Measurements from ENCODE around the gene LRRC51.

DNA sequence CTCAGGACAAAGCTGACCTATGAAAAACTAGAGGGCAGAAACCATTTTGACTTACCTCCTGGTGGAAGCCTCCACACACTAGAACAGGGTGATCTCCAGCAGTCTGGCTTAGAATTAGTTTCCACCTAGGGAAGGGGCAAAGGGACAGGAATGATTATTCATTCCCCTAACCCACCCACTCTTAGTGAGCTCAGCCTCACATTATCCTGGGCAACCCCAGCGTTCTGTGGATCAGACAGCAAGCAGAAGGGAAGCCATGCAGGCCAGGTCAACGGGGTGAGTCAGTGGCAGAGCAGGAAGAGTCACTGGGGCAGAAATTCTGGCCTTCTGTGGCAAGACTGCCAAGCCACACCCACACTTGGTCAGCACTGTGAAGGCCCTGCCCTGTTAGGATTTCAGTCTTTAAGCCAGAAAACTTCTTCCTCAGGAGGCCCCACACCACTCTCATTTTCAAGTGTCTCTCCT lies 10.8 kb upstream of the LRRC51 start:
- TF ChIP-seq, protein P1, sequence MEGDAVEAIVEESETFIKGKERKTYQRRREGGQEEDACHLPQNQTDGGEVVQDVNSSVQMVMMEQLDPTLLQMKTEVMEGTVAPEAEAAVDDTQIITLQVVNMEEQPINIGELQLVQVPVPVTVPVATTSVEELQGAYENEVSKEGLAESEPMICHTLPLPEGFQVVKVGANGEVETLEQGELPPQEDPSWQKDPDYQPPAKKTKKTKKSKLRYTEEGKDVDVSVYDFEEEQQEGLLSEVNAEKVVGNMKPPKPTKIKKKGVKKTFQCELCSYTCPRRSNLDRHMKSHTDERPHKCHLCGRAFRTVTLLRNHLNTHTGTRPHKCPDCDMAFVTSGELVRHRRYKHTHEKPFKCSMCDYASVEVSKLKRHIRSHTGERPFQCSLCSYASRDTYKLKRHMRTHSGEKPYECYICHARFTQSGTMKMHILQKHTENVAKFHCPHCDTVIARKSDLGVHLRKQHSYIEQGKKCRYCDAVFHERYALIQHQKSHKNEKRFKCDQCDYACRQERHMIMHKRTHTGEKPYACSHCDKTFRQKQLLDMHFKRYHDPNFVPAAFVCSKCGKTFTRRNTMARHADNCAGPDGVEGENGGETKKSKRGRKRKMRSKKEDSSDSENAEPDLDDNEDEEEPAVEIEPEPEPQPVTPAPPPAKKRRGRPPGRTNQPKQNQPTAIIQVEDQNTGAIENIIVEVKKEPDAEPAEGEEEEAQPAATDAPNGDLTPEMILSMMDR (conservative IDR thresholded peaks at IDR 0.05 in 1 of 2, IDR thresholded peaks at IDR 0.05 in 1 of 2; ENCODE audit: low read depth in 1 of 2, low read length in 2 of 2) = no peak
- no peak for TF ChIP-seq EZH2 (IDR thresholded peaks at IDR 0.05; ENCODE audit: low read length, missing control alignments)
